Neural cell (in vitro differentiated cells): ENCODE results near the gene OBSL1.

Source experiments
- EZH2 ChIP-seq: fragments of 200-600, 300-800 bp; shearing (Covaris generic), sonication (generic); IDR thresholded peaks from 2 replicates; pipeline ENCODE4 v1.6.1; 2014; ENCODE audit warnings: antibody characterized with exemption, low read length, borderline replicate concordance, mild to moderate bottlenecking; ENCODE audit not compliant: insufficient read depth, poor library complexity, severe bottlenecking
- POLR2AphosphoS5 ChIP-seq: IDR thresholded peaks from 2 replicates; pipeline ENCODE4 v1.6.1; 2012
- TAF1 ChIP-seq: IDR thresholded peaks from 2 replicates; pipeline ENCODE4 v1.6.1; 2012; ENCODE audit warnings: low read depth
- TF ChIP-seq, protein P1 (sequence below): fragments of 450-650 bp; IDR thresholded peaks from 2 replicates; pipeline ENCODE4 v1.5.1; 2014; ENCODE audit warnings: antibody characterized with exemption, mild to moderate bottlenecking, moderate library complexity; ENCODE audit not compliant: poor library complexity, severe bottlenecking
- TF ChIP-seq, protein P2 (sequence below): IDR thresholded peaks from 2 replicates; pipeline ENCODE4 v1.6.1; 2012; ENCODE audit warnings: borderline replicate concordance

DNA sequence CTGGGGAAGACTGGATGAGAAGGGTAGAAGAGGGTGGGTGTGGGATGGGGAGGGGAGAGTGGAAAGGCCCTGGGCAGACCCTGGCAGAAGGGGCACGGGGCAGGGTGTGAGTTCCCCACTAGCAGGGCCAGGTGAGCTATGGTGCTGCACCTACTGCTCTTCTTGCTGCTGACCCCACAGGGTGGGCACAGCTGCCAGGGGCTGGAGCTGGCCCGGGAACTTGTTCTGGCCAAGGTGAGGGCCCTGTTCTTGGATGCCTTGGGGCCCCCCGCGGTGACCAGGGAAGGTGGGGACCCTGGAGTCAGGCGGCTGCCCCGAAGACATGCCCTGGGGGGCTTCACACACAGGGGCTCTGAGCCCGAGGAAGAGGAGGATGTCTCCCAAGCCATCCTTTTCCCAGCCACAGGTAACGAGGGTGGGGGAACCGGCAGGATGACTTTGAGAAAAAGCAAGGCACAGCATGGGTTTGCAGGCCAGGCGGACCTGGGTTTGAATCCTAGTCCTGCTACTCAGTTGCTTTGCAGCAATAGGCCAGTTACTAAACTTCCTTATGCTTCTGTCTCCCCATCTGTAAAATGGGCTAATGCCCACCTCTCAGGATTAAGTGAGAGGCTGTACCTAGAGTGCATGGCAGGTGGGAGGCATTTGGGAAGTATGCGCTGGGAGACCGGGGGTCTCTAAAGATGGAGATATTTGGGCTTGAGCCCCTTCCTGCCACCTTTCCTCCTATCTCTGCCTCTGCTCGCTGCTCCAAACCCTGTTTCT, 1.1 kb upstream of the OBSL1 start, which contains the start of gene INHA:
- TF ChIP-seq, protein P1, sequence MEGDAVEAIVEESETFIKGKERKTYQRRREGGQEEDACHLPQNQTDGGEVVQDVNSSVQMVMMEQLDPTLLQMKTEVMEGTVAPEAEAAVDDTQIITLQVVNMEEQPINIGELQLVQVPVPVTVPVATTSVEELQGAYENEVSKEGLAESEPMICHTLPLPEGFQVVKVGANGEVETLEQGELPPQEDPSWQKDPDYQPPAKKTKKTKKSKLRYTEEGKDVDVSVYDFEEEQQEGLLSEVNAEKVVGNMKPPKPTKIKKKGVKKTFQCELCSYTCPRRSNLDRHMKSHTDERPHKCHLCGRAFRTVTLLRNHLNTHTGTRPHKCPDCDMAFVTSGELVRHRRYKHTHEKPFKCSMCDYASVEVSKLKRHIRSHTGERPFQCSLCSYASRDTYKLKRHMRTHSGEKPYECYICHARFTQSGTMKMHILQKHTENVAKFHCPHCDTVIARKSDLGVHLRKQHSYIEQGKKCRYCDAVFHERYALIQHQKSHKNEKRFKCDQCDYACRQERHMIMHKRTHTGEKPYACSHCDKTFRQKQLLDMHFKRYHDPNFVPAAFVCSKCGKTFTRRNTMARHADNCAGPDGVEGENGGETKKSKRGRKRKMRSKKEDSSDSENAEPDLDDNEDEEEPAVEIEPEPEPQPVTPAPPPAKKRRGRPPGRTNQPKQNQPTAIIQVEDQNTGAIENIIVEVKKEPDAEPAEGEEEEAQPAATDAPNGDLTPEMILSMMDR: no peak
- TF ChIP-seq, protein P2, sequence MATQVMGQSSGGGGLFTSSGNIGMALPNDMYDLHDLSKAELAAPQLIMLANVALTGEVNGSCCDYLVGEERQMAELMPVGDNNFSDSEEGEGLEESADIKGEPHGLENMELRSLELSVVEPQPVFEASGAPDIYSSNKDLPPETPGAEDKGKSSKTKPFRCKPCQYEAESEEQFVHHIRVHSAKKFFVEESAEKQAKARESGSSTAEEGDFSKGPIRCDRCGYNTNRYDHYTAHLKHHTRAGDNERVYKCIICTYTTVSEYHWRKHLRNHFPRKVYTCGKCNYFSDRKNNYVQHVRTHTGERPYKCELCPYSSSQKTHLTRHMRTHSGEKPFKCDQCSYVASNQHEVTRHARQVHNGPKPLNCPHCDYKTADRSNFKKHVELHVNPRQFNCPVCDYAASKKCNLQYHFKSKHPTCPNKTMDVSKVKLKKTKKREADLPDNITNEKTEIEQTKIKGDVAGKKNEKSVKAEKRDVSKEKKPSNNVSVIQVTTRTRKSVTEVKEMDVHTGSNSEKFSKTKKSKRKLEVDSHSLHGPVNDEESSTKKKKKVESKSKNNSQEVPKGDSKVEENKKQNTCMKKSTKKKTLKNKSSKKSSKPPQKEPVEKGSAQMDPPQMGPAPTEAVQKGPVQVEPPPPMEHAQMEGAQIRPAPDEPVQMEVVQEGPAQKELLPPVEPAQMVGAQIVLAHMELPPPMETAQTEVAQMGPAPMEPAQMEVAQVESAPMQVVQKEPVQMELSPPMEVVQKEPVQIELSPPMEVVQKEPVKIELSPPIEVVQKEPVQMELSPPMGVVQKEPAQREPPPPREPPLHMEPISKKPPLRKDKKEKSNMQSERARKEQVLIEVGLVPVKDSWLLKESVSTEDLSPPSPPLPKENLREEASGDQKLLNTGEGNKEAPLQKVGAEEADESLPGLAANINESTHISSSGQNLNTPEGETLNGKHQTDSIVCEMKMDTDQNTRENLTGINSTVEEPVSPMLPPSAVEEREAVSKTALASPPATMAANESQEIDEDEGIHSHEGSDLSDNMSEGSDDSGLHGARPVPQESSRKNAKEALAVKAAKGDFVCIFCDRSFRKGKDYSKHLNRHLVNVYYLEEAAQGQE: no peak
- TF ChIP-seq POLR2AphosphoS5 (no peak), EZH2 (no peak), TAF1 (no peak)
